SH-SY5Y (cell line): ENCODE results near the gene SIDT1.

Experiments
- GATA2 ChIP-seq: IDR thresholded peaks from 2 replicates; pipeline ENCODE4 v1.6.1; 2011; ENCODE audit warnings: mild to moderate bottlenecking, low read depth, low read length
- GATA3 ChIP-seq: IDR thresholded peaks from 2 replicates; pipeline ENCODE4 v1.6.1; 2011; ENCODE audit warnings: low read depth, mild to moderate bottlenecking, low read length, moderate library complexity

DNA sequence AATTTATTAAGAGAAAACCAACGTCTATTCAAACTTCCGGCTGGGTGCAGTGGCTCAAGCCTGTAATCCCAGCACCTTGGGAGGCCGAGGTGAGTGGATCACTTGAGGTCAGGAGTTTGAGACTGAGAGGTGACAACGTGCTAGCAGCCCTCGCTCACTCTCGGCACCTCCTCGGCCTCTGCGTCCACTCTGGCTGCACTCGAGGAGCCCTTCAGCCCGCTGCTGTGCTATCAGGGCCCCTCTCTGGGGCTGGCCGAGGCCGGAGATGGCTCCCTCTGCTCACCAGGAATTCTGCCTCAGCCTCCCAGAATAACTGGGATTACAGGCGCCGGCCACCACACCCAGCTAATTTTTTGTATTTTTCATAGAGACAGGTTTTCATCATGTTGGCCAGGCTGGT lies 105.4 kb downstream of the SIDT1 start:
- TF ChIP-seq GATA3 (no peak), GATA2 (no peak)
